Endodermal cell (in vitro differentiated cells): Measurements from ENCODE around the gene MROH8. TPM values are rescaled to one million over a fixed set of nuclear protein-coding genes. Genes with fewer than 3 reads are reported as not detected.

Source experiments
- DNase-seq: peaks from one replicate; pipeline ENCODE4 v3.0.0-alpha.2; 2017
- H3K27ac ChIP-seq: 2 replicates; pipeline ENCODE4 v1.5.1; 2013; ENCODE audit warnings: mild to moderate bottlenecking, low read depth, low read length, moderate library complexity
- H3K27me3 ChIP-seq: 2 replicates; pipeline ENCODE4 v1.6.1; 2013; ENCODE audit warnings: mild to moderate bottlenecking, low read length, moderate library complexity; ENCODE audit not compliant: insufficient read depth, control insufficient read depth, poor library complexity, severe bottlenecking
- H3K36me3 ChIP-seq: 2 replicates; pipeline ENCODE4 v1.7.0; 2013; ENCODE audit warnings: mild to moderate bottlenecking, low read length, moderate library complexity; ENCODE audit not compliant: control insufficient read depth, insufficient read depth
- H3K4me1 ChIP-seq: one replicate; pipeline ENCODE4 v1.7.0; 2013; ENCODE audit warnings: low read length; ENCODE audit not compliant: control insufficient read depth, insufficient read depth
- H3K4me3 ChIP-seq: 2 replicates; pipeline ENCODE4 v1.5.1; 2013; ENCODE audit warnings: mild to moderate bottlenecking, low read length, moderate library complexity
- H3K9ac ChIP-seq: 2 replicates; pipeline ENCODE4 v1.6.1; 2013; ENCODE audit warnings: mild to moderate bottlenecking, low read length, moderate library complexity; ENCODE audit not compliant: poor library complexity, severe bottlenecking; ENCODE audit errors: extremely low read depth
- H3K9me3 ChIP-seq: 2 replicates; pipeline ENCODE4 v1.6.1; 2013; ENCODE audit warnings: mild to moderate bottlenecking, low read length, moderate library complexity; ENCODE audit not compliant: control insufficient read depth
- H3K27ac Mint-ChIP-seq: 2 replicates; pipeline ENCODE4 v1.8.0; 2020; ENCODE audit warnings: mixed read lengths
- H3K27me3 Mint-ChIP-seq: 2 replicates; pipeline ENCODE4 v1.8.0; 2021; ENCODE audit warnings: mild to moderate bottlenecking, mixed read lengths; ENCODE audit not compliant: insufficient read depth
- H3K36me3 Mint-ChIP-seq: 2 replicates; pipeline ENCODE4 v1.8.0; 2020; ENCODE audit warnings: low read depth, mixed read lengths
- H3K4me1 Mint-ChIP-seq: 2 replicates; pipeline ENCODE4 v1.8.0; 2020; ENCODE audit warnings: mixed read lengths
- H3K4me3 Mint-ChIP-seq: 2 replicates; pipeline ENCODE4 v1.8.0; 2020; ENCODE audit warnings: mild to moderate bottlenecking, moderate library complexity, mixed read lengths
- H3K9me3 Mint-ChIP-seq: 2 replicates; pipeline ENCODE4 v1.8.0; 2020; ENCODE audit warnings: mild to moderate bottlenecking, mixed read lengths
- CTCF ChIP-seq: fragments of 200-600 bp; sonication (generic); conservative IDR thresholded peaks from 2 replicates; pipeline ENCODE4 v1.5.0; 2021; ENCODE audit warnings: antibody characterized with exemption, mild to moderate bottlenecking
- WGBS, 2 experiments: methylation state at CpG; one replicate each; pipeline versions ENCODE4 v1.1.5 to v1.1.7; 2013; ENCODE audit warnings: missing lambda C conversion rate in 2 of 2, mixed read lengths in 1 of 2; ENCODE audit not compliant: insufficient coverage in 1 of 2, insufficient read length in 1 of 2; 5-methylcytosine and 5-hydroxymethylcytosine counted together
- total RNA-seq, 2 donors: library from RNA; stranded (reverse); fragmentation: NEBNext Ultra II Directional in 1 of 2; extraction: Animal tissue kit (Norgen Biotek cat#: 25700) in 1 of 2; gene quantifications; 2 replicates in 1 of 2; 3 replicates in 1 of 2; pipeline ENCODE4 v1.2.1, GENCODE V29; 2021

Gene MROH8
- total RNA-seq, 2 donors from 2014 or later, result 1.8 to 2.8 TPM

GRCh38 chr20:37053230-37053950 lies 126.0 kb downstream of the MROH8 start:
- Mint-ChIP-seq H3K4me3 (no peak overlapping the region), H3K4me1 (no peaks in the 10 kb centered on the region), H3K27ac (no peak overlapping the region), H3K27me3 (no peaks in the 10 kb centered on the region), H3K9me3 (peaks cover 2% of the 10 kb centered on the region), H3K36me3 (peaks cover 63% of the 10 kb centered on the region)
- no peak for TF ChIP-seq CTCF
- no peak overlapping the region for H3K9ac ChIP-seq
- peaks cover 45% of the 10 kb centered on the region for H3K36me3 ChIP-seq
- H3K27me3 ChIP-seq, result no peaks in the 10 kb centered on the region
- H3K9me3 ChIP-seq, result no peaks in the 10 kb centered on the region
- no peaks in the 10 kb centered on the region for H3K4me1 ChIP-seq
- DNase-seq, result no peak
- no peak overlapping the region for H3K27ac ChIP-seq
- no peak overlapping the region for H3K4me3 ChIP-seq
- WGBS, 2 experiments, result 96% methylated on average over 3 of the region's 4 CpGs; no CpG with 5 or more reads in 1 of the 2 experiments

Other genes starting within 250 kb of the MROH8 start
- 1 to 10 TPM; 3.7 to 4.9 TPM for gene SAMHD1, start 227.8 kb downstream of the MROH8 start, total RNA-seq
- 10 to 100 TPM; 11.4 to 16.7 TPM for gene RBL1, start 83.6 kb downstream of the MROH8 start, total RNA-seq
- 100 to 1,000 TPM; 230 to 242 TPM for gene RPN2, start 218 bp downstream of the MROH8 start, total RNA-seq
- gene GHRH, start 82.3 kb upstream of the MROH8 start, total RNA-seq, result not detected
- gene MANBAL, start 110.1 kb upstream of the MROH8 start, total RNA-seq, result 10 to 100 TPM; 44.4 to 49.9 TPM
- 100 to 1,000 TPM in 1 of 2 donors, 10 to 100 TPM in 1; 75.6 to 109 TPM for gene SRC, start 166.6 kb upstream of the MROH8 start, total RNA-seq